ENCODE results near the gene SNED1.

DNA sequence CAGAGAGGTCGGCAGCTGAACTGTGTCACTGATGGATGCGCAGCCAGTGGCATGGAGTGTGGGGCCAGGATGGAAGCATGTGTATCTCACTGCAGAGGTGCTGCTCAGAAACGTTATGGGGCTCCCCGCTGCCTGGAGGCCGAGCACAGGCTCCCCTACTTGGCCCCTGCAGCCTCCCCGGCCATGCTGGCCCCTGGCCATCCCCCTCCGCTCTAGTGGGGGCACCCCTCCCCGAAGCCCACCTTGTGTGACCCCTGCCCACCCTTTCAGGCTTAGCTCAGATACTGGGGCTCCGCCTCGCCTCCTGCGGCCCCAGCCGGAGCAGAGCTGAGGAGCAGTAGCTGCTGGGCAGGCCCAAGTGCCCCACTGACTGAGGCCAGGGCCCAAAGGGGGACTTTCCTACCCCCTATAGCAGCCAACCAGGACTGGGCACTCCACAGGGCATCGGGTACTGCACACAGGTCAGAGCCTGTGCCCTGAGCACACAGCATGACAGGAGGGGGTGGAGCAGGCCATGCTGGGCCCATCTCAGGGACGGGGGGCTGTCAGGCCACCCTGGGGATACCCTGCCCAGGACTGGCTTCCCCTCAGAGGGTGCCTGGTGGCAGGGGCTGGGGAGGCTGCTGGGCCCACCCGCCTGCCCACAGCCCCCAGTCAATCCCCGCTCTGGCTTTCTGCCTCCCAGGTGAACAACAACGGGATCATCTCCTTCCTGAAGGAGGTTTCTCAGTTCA lies 31.3 kb downstream of the SNED1 start:
- TF ChIP-seq POLR2AphosphoS5 (IDR thresholded peaks at IDR 0.05) (no peak), EP300 (IDR thresholded peaks at IDR 0.05) (no peak)
- TF ChIP-seq, protein P1, sequence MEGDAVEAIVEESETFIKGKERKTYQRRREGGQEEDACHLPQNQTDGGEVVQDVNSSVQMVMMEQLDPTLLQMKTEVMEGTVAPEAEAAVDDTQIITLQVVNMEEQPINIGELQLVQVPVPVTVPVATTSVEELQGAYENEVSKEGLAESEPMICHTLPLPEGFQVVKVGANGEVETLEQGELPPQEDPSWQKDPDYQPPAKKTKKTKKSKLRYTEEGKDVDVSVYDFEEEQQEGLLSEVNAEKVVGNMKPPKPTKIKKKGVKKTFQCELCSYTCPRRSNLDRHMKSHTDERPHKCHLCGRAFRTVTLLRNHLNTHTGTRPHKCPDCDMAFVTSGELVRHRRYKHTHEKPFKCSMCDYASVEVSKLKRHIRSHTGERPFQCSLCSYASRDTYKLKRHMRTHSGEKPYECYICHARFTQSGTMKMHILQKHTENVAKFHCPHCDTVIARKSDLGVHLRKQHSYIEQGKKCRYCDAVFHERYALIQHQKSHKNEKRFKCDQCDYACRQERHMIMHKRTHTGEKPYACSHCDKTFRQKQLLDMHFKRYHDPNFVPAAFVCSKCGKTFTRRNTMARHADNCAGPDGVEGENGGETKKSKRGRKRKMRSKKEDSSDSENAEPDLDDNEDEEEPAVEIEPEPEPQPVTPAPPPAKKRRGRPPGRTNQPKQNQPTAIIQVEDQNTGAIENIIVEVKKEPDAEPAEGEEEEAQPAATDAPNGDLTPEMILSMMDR (IDR thresholded peaks at IDR 0.05) = no peak
